HEK293T (cell line): Measurements from ENCODE around the gene GABRB1.

Experiments
- ELF4 ChIP-seq: fragments of 450-650 bp; IDR thresholded peaks from 2 replicates; pipeline ENCODE4 v1.6.1; 2017; ENCODE audit warnings: antibody characterized with exemption
- FOXA1 ChIP-seq: fragments of 450-650 bp; IDR thresholded peaks from 2 replicates; pipeline ENCODE4 v1.6.1; 2016; ENCODE audit warnings: mild to moderate bottlenecking
- FOXK2 ChIP-seq: fragments of 450-650 bp; IDR thresholded peaks from 2 replicates; pipeline ENCODE4 v1.6.1; 2016; ENCODE audit warnings: mild to moderate bottlenecking
- FOXM1 ChIP-seq: fragments of 450-650 bp; IDR thresholded peaks from 2 replicates; pipeline ENCODE4 v1.6.1; 2017; ENCODE audit warnings: mild to moderate bottlenecking, borderline replicate concordance
- NFRKB ChIP-seq: fragments of 450-650 bp; IDR thresholded peaks from 2 replicates; pipeline ENCODE4 v1.6.1; 2016; ENCODE audit warnings: mild to moderate bottlenecking, moderate library complexity
- PKNOX1 ChIP-seq: fragments of 450-650 bp; IDR thresholded peaks from 2 replicates; pipeline ENCODE4 v1.6.1; 2016
- SP1 ChIP-seq: fragments of 450-650 bp; IDR thresholded peaks from 2 replicates; pipeline ENCODE4 v1.6.1; 2017
- SUZ12 ChIP-seq: fragments of 450-650 bp; IDR thresholded peaks from 2 replicates; pipeline ENCODE4 v1.6.1; 2016; ENCODE audit warnings: mild to moderate bottlenecking
- ZNF384 ChIP-seq: fragments of 450-650 bp; IDR thresholded peaks from 2 replicates; pipeline ENCODE4 v1.6.1; 2016

- no peak for TF ChIP-seq FOXM1
- TF ChIP-seq NFRKB: no peak
- no peak for TF ChIP-seq FOXA1
- no peak for TF ChIP-seq FOXK2
- no peak for TF ChIP-seq ELF4
- no peak for TF ChIP-seq SUZ12
- no peak for TF ChIP-seq SP1
- no peak for TF ChIP-seq PKNOX1
- no peak for TF ChIP-seq ZNF384
Measured at GRCh38 chr4:47342796-47343195, 311.4 kb downstream of the GABRB1 start.
